ENCODE data around the gene PTGS2.

The PTGS2 gene

GRCh38 chr1:186680245-186681061 is at the start of gene PTGS2:
TSS of gene PTGS2 (minus strand) at chr1:186680423. CDS start at chr1:186680290, 133 bp downstream.
- peak; percentile 12 for DNase-seq (ENCODE audit: low read depth)

GRCh38 chr1:186722711-186723309 is 42.6 kb upstream of the PTGS2 start:
- no peak for DNase-seq (ENCODE audit: low read depth)

GRCh38 chr1:186717286-186717685 is 37.1 kb upstream of the PTGS2 start:
- no peak for DNase-seq (ENCODE audit: low read depth)

DNA sequence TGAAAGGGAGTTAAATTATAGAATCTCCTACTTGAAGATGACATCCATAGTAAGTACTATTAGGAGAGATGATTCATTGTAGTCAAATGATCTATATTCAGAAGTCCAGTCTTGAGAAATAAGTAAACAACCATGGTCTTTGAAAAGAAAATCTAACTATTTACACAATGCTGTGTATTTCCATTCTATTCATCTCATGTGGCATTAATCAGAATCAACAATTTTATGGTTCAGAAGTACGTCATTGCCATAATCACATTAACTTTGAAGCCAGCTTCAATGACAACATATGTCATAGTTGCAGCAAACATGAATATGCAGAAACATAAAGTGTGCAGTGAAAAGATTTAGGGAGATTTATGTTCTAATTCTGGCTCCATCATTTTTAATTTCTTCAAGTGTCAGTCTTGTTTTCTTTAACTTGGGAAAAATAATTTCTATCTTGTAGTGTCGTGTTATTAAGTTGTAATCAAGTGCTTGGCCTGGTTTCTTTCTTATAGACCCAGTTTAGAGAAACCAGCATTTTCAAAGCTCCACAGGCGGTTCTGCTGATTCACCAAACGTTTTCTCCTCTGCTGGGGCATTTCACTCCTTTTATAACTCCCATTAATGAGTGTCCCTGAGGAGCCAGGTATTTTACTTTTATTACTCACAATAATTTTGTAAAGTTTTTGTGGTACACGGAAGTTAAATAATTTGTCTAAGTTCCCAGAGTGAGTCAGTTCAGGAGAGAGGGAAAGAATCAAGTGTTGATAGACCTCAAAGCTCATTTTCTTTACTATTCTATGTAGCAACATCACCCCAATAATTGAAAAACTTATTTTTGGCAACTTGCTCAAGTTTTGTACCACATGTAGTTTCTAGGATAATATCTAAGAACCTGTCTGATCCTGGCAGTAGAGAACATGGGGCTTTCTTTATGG is 35.9 kb upstream of the PTGS2 start:
- DNase-seq (ENCODE audit: low read depth): no peak

- no peak for DNase-seq (ENCODE audit: low read depth)
Measured at GRCh38 chr1:186710696-186711095, 30.5 kb upstream of the PTGS2 start.

DNA sequence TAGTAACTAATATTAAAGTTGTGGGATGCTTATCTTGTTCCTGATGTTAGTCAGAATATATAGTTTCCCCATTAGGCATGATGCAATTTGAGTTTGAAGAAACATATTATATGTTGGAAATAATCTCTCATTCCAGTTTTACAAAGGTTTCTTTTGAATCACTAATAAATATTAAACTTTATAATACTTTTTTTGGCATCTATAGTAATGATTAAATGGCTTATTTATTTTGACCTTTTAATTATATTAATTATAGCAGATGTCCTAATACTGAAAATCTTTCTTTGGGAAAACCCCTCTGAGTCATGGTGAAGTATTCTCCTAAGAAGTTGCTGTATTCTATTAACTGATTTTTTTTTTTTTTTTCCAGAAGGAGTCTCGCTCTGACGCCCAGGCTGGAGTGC is 28.5 kb upstream of the PTGS2 start:
- DNase-seq (ENCODE audit: low read depth): no peak

DNA sequence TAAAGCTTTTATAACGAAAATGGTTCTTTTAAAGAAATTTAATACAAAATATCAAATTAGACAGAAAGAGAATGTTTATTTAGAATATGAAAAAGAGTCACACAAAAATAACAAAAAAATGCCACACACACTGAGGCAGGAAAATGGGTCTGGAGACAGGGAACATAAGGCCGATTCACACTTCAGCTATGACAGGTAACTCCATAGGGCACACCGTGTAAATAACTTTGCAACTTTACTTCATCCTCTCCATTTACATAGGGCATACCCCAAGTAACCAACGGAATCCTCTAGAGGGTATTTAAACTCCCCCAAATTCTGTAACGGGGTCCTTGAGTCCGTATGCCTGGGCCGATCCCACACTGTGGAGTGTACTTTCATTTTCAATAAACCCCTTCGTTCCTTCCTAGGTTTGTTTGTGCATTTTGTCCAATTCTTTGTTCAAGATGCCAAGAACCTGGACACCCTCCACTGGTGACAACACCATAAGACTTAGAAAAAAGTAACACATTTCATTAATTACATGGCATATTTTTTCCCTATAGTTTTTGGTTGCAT is 23.1 kb upstream of the PTGS2 start:
- no peak for DNase-seq (ENCODE audit: low read depth)

GRCh38 chr1:186700722-186701121 is 20.5 kb upstream of the PTGS2 start:
- DNase-seq (ENCODE audit: low read depth): no peak

DNA sequence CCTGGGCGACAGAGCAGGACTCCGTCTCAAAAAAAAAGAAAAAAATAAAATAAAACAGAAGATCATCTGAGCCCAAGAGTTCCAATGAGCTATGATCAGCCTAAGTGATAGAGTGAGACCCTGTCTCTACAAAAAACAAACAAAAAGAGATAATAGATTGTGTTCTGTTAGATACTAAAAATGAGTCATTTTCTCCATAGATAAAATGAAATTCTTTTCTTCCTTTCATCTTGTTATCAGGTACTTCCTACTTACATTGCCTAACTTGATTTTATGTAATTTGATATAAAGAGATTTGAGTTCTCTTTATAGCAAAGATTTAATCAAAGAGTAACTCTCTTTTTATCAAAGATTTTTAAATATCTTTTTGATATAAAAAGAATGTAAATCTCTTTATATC is 19.3 kb upstream of the PTGS2 start:
- DNase-seq (ENCODE audit: low read depth): no peak

GRCh38 chr1:186689907-186690306 is 9.7 kb upstream of the PTGS2 start:
- DNase-seq (ENCODE audit: low read depth): no peak

DNA sequence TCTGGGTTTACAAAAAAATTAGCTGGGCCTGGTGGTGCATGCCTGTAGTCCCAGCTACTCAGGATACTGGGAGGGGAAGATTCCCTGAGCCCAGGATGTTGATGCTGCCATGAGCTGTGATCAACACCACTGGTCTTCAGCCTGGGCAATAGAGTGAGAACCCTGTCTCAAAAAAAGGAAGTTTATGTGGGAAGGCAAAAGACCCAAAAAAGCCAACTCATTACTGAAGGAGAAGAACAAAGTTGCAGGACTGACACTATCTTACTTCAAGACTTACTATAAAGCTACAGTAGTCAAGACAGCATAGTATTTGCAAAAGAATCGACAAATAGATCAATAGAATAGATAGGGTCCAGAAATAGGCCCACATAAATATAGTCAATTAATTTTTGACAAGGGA is 9.2 kb upstream of the PTGS2 start:
- no peak for DNase-seq (ENCODE audit: low read depth)

DNA sequence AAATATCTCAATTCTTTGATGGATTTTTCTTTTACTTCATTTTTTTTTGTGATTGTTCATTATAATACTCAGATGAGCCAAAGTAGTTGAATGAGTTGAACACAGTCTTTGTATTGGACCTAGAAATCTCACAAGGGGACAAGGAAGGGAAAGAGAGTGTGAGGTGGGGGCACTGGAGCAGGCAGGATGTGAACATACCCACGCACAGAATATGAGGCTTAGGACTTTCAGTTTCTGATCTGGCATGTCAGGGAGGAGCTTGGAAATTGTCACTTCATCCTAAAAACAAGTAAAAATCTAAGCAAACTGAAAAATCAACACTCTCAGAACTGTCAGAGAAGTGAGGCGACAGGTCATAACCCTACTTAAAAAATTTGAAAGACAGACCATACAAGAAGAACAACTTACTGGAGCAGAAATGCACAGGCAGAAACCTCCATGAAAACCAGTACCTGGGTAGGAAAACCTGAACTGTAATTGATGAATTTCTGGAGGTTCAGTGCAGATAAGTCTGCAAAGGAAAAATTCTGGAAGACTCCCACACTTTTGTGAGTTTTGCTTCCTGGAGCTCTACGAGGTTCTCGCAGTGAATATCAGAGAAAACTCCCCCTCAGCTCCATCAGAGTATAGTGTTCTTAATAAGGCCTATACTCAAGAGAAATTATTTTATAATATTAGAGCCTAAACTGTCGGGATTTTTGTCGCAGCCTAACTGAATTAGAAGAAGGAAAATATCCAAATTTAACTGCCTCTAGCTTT is 3.6 kb upstream of the PTGS2 start:
- DNase-seq (ENCODE audit: low read depth): no peak

DNA sequence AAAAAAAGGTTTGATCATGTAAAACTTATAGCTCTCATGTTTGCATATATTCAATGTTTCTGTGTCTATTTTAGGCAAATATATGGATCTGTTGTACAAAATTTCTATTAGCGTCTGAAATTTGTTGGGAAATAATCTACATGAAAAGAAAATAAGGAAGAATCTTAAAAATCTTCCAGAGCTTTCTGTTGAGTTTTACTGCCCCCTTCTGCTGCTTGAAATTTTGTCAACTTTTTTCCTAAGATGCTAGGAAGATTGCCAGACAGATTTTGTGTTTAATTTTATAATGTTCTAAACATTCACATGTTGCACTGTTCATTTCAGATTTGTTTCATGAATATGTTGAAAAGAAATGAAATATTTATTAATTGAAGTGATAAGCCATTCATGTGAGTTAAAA is 2.5 kb upstream of the PTGS2 start:
- DNase-seq (ENCODE audit: low read depth): no peak

DNA sequence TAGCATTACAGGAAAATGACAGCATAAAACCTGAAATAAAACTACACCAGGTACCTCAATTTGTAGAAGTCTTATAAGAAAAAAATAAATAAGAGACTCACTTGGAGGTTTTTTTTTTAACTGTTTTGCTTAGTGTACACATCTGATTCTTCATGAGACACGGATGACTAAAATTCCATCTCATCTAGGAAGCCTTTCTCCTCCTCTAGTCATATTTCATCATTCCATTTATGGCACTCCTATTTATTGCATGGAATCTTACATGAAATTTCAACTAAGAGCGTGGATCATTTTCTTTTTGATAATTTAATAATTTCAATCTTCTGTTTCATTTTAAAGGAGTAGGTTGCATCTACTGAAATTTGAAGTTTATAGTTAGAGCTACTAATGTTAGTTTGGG is 1.6 kb upstream of the PTGS2 start:
- DNase-seq (ENCODE audit: low read depth): no peak

GRCh38 chr1:186681121-186681520 is 898 bp upstream of the PTGS2 start:
- DNase-seq (ENCODE audit: low read depth): no peak

- no peak for DNase-seq (ENCODE audit: low read depth)
Measured at GRCh38 chr1:186679924-186680244, 339 bp downstream of the PTGS2 start.

GRCh38 chr1:186678155-186678554 is 2.1 kb downstream of the PTGS2 start:
- DNase-seq (ENCODE audit: low read depth): no peak

- DNase-seq (ENCODE audit: low read depth): no peak
Measured at GRCh38 chr1:186672596-186672995, 7.6 kb downstream of the PTGS2 start.

GRCh38 chr1:186672131-186672530 is 8.1 kb downstream of the PTGS2 start:
- no peak for DNase-seq (ENCODE audit: low read depth)

- DNase-seq (ENCODE audit: low read depth): no peak
Measured at GRCh38 chr1:186671136-186671825, 8.9 kb downstream of the PTGS2 start.
